ENCODE results near the gene ITK. TPM values are rescaled to one million over a fixed set of nuclear protein-coding genes. Genes with fewer than 3 reads are reported as not detected.

Gene ITK
- polyA plus RNA-seq, 2 of the 4 experiments (the other 2 are of a cell fraction): not detected

DNA sequence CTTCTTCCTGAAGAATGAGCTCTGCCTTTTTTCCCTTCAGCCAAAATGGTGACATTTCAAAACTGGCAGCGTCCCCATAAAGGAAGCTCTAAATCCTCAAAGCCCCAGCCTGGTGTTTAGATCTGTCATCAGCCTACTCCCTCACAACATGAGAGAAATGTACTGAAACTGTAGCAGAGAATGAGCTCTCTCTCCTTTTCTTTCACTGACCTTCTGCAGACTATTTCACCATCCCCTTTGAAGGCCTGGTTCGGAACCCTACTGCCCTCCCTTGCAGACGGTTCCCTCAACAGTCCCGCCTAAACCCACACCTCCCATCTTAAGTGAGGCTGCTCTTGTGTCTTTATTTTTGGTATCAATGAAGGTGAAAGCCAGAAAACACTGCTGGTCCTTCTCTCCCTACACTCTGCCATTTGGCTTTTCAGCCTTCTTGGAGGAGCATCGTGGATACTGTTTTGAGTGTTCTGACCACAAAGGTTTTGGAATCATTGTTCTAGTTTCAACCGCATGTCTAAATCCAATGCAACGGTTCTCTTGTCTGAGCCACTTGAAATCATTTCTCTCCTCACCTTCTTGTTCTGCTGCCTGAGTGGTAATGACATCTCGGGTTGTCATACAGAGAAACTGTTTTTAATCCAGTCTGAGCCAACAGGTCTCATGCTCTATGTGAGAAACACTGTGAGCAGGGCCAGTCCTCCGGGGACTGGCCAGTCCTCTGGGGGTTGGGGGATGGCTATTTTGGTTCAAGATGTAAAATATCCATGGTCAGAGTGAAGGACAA lies 39.0 kb downstream of the ITK start:
- no peak for ATAC-seq
- H3K9me3 ChIP-seq: no peaks in the 10 kb centered on the region
- POLR2A ChIA-PET: no interaction called here
- H3K4me1 ChIP-seq: no peaks in the 10 kb centered on the region
- WGBS (ENCODE audit: missing lambda C conversion rate): 72% methylated on average over 9 of the region's 9 CpGs
- CTCF ChIA-PET: no interaction called here
- TF ChIP-seq HOXB13 (CRISPR knock-in tag; IDR thresholded peaks at IDR 0.05; ENCODE audit: low read depth): no peak
- no peak for TF ChIP-seq NPAS2 (CRISPR knock-in tag; IDR thresholded peaks at IDR 0.05; ENCODE audit: borderline replicate concordance)
- no peak for TF ChIP-seq HEYL (CRISPR knock-in tag; IDR thresholded peaks at IDR 0.05)
- TF ChIP-seq CBX8 (IDR thresholded peaks at IDR 0.05): no peak
- no peak for TF ChIP-seq PHF8 (IDR thresholded peaks at IDR 0.05; ENCODE audit: borderline replicate concordance, low read depth)
- no peak for TF ChIP-seq CEBPB (IDR thresholded peaks at IDR 0.05)
- TF ChIP-seq, protein P1, sequence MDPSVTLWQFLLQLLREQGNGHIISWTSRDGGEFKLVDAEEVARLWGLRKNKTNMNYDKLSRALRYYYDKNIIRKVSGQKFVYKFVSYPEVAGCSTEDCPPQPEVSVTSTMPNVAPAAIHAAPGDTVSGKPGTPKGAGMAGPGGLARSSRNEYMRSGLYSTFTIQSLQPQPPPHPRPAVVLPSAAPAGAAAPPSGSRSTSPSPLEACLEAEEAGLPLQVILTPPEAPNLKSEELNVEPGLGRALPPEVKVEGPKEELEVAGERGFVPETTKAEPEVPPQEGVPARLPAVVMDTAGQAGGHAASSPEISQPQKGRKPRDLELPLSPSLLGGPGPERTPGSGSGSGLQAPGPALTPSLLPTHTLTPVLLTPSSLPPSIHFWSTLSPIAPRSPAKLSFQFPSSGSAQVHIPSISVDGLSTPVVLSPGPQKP (IDR thresholded peaks at IDR 0.05; ENCODE audit: low read depth, low read length): no peak
- TF ChIP-seq EHMT2 (IDR thresholded peaks at IDR 0.05; ENCODE audit: low read depth): no peak
- no peak for TF ChIP-seq RCOR1 (IDR thresholded peaks at IDR 0.05; ENCODE audit: low read depth, low read length)
- TF ChIP-seq NFE2L2 (conservative IDR thresholded peaks at IDR 0.05; ENCODE audit: low read length): no peak
- no peak for TF ChIP-seq KDM1A (IDR thresholded peaks at IDR 0.05; ENCODE audit: low read depth)
- TF ChIP-seq FOXS1 (CRISPR knock-in tag; IDR thresholded peaks at IDR 0.05): no peak
- TF ChIP-seq KDM5A (IDR thresholded peaks at IDR 0.05): no peak
- TF ChIP-seq ZSCAN20 (CRISPR knock-in tag; IDR thresholded peaks at IDR 0.05): no peak
- TF ChIP-seq TP53 (CRISPR knock-in tag; IDR thresholded peaks at IDR 0.05): no peak
- TF ChIP-seq POLR2AphosphoS2 (conservative IDR thresholded peaks at IDR 0.05; ENCODE audit: low read length): no peak
- TF ChIP-seq FOSB (CRISPR knock-in tag; IDR thresholded peaks at IDR 0.05): no peak
- no peak for TF ChIP-seq RAD21 (conservative IDR thresholded peaks at IDR 0.05 in 1 of 2, IDR thresholded peaks at IDR 0.05 in 1 of 2)
- FAIRE-seq: no peak
- no peak overlapping the region for H3K4me2 ChIP-seq
- no peak overlapping the region for H3K27ac ChIP-seq
- DNase-seq (ENCODE audit: low read depth in 1 of 2, low spot score in 1 of 2): no peak
- no peak overlapping the region for H3K4me3 ChIP-seq

DNA sequence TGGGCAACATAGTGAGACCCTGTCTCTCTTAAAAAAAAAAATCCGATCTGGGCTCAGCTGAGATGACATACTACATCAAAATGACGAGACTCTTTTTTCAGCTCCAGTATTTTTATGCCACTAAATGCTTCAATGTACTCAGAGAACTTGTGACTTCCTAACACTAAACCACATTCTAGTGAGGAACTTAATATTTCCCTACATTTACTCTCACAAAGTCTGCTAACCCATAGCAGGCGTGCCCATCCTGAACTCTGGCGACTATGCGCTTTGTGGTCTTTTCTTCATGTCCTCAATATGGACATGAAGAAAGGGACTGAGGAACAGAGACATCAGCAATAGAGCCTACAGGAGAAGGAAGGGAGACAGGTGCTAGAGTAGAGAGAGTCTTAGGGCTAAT lies 41.3 kb downstream of the ITK start:
- Histone ChIP-seq H3K4me1 (no peaks in the 10 kb centered on the region), H3K4me3 (no peak overlapping the region), H3K4me2 (no peak overlapping the region), H3K9me3 (no peaks in the 10 kb centered on the region), H3K27ac (no peak overlapping the region)
- ChIA-PET POLR2A (no interaction called here), CTCF (interaction anchor here (0.6 to 1.5 kb wide), 2 partner anchors 32 to 36 kb away, joined by 3 to 5 read pairs; no protein-coding TSS in a partner anchor)
- no peak for ATAC-seq
- TF ChIP-seq ZNF302 (CRISPR knock-in tag; IDR thresholded peaks at IDR 0.05) (no peak), POLR2A (IDR thresholded peaks at IDR 0.05; ENCODE audit: low read length) (no peak), NFE2L2 (conservative IDR thresholded peaks at IDR 0.05; ENCODE audit: low read length) (no peak), HOXA7 (CRISPR knock-in tag; IDR thresholded peaks at IDR 0.05) (no peak), JUNB (IDR thresholded peaks at IDR 0.05) (no peak), ZSCAN20 (CRISPR knock-in tag; IDR thresholded peaks at IDR 0.05) (no peak), SREBF2 (IDR thresholded peaks at IDR 0.05) (no peak)
- TF ChIP-seq, protein P2, sequence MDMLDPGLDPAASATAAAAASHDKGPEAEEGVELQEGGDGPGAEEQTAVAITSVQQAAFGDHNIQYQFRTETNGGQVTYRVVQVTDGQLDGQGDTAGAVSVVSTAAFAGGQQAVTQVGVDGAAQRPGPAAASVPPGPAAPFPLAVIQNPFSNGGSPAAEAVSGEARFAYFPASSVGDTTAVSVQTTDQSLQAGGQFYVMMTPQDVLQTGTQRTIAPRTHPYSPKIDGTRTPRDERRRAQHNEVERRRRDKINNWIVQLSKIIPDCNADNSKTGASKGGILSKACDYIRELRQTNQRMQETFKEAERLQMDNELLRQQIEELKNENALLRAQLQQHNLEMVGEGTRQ (IDR thresholded peaks at IDR 0.05): no peak
- no peak for DNase-seq (ENCODE audit: low read depth in 1 of 2, low spot score in 1 of 2)
- 72% methylated on average over 5 of the region's 5 CpGs for WGBS (ENCODE audit: missing lambda C conversion rate)
- no peak for FAIRE-seq

Data from A549 (cell line).